ENCODE data around the gene OR6K3. TPM values are rescaled to one million over a fixed set of nuclear protein-coding genes. Genes with fewer than 3 reads are reported as not detected.

OR6K3 gene
- total and polyA plus RNA-seq, 2 of the 8 experiments (the other 6 are each of a cell fraction or from before 2014, with no cell fraction given): not detected

GRCh38 chr1:158700552-158700951 lies 20.0 kb downstream of the OR6K3 start, which contains the start of gene OR6K2:
Gene OR6K2, minus strand, starts transcription at chr1:158700652. Its CDS starts 0 bp downstream, at chr1:158700652.
- Histone ChIP-seq H3K23me2 (ENCODE audit: low read depth, low read length) (no peaks in the 10 kb centered on the region), H3K27me3 (replicated peaks in 1 of 4; ENCODE audit: control insufficient read depth in 3 of 4, extremely low read depth in 1 of 4, insufficient read depth in 3 of 4, low read length in 3 of 4) (no peaks in the 10 kb centered on the region), H3K4me1 (replicated peaks in 1 of 4; ENCODE audit: control insufficient read depth in 3 of 4, insufficient read depth in 4 of 4, low read length in 3 of 4) (no peaks in the 10 kb centered on the region), H3K18ac (ENCODE audit: extremely low read depth, low read length) (no peak within 1 kb of the TSS), H3K79me2 (ENCODE audit: control insufficient read depth in 1 of 2, insufficient read depth in 2 of 2, low read length in 2 of 2) (no peaks in the 10 kb centered on the region), H3K14ac (ENCODE audit: insufficient read length) (no peak within 1 kb of the TSS), H2BK120ac (replicated peaks; ENCODE audit: low read depth, low read length) (no peak within 1 kb of the TSS), H3K56ac (replicated peaks; ENCODE audit: insufficient read length, low read depth, low read length) (no peak within 1 kb of the TSS), H2BK12ac (ENCODE audit: low read depth, low read length) (no peak within 1 kb of the TSS), H3K4me2 (ENCODE audit: insufficient read depth in 1 of 2, low read depth in 2 of 2, low read length in 2 of 2) (no peak within 1 kb of the TSS), H3K79me1 (ENCODE audit: low read depth, low read length) (no peaks in the 10 kb centered on the region), H2BK5ac (ENCODE audit: low read depth, low read length) (no peak within 1 kb of the TSS), H4K91ac (replicated peaks; ENCODE audit: insufficient read length, low read length) (no peak within 1 kb of the TSS), H3K9ac (replicated peaks in 1 of 4; ENCODE audit: extremely low read depth in 1 of 4, low read depth in 3 of 4, low read length in 3 of 4) (no peak within 1 kb of the TSS), H4K5ac (ENCODE audit: insufficient read length, low read depth, low read length) (no peak within 1 kb of the TSS), H3K4me3 (ENCODE audit: extremely low read depth in 1 of 4, insufficient read depth in 2 of 4, low read depth in 3 of 4, low read length in 4 of 4) (no peak within 1 kb of the TSS), H4K20me1 (replicated peaks in 1 of 2; ENCODE audit: control insufficient read depth in 1 of 2, insufficient read depth in 2 of 2, low read length in 2 of 2) (no peaks in the 10 kb centered on the region), H2AFZ (ENCODE audit: low read length) (no peak within 1 kb of the TSS), H3K9me3 (ENCODE audit: insufficient read depth in 2 of 2, low read depth in 1 of 2, low read length in 1 of 2) (no peaks in the 10 kb centered on the region), H3K36me3 (ENCODE audit: control insufficient read depth in 2 of 4, insufficient read depth in 4 of 4, low read length in 3 of 4) (no peaks in the 10 kb centered on the region), H2BK15ac (ENCODE audit: low read length) (no peak within 1 kb of the TSS), H2BK20ac (ENCODE audit: low read length) (no peak within 1 kb of the TSS), H4K8ac (ENCODE audit: extremely low read depth, insufficient read depth, low read length) (no peak within 1 kb of the TSS), H3K27ac (ENCODE audit: low read depth, low read length) (no peak within 1 kb of the TSS), H3K4ac (replicated peaks; ENCODE audit: insufficient read length, low read depth, low read length) (no peak within 1 kb of the TSS), H3K23ac (ENCODE audit: insufficient read length) (no peak within 1 kb of the TSS), H2AK5ac (ENCODE audit: low read depth, low read length) (no peak within 1 kb of the TSS)
- ChIA-PET POLR2A (ENCODE audit: partially characterized antibody) (no interaction called here), CTCF (ENCODE audit: partially characterized antibody) (no interaction called here)
- 84% methylated on average over 4 of the region's 4 CpGs; no CpG with 5 or more reads in 1 of the 2 experiments for WGBS, 2 experiments (ENCODE audit: extremely low coverage in 1 of 2, insufficient coverage in 1 of 2, insufficient read length in 1 of 2, insufficient replicate concordance in 2 of 2, low coverage in 1 of 2, low lambda C conversion rate in 2 of 2, missing lambda C conversion rate in 1 of 2)
- DNase-seq (ENCODE audit: low read depth in 1 of 2, low spot score in 2 of 2) (no peak), FAIRE-seq (no peak)
- no peak for TF ChIP-seq SIN3A (conservative IDR thresholded peaks at IDR 0.05 in 1 of 2, IDR thresholded peaks at IDR 0.05 in 1 of 2; ENCODE audit: low read depth in 1 of 2, low read length in 2 of 2)
- TF ChIP-seq BACH1 (IDR thresholded peaks at IDR 0.05; ENCODE audit: low read length): no peak
- no peak for TF ChIP-seq NRF1 (IDR thresholded peaks at IDR 0.05; ENCODE audit: low read depth, low read length)
